GM18517 (cell line): Measurements from ENCODE around the gene DUSP19.
"Not testable (repeated sequence)": the region's sequence is repeated elsewhere in the genome, so short reads cannot be mapped to it uniquely, and the experiment has no call there.

Experiments used
- ATAC-seq: cut with Tn5 transposase; IDR thresholded peaks from one replicate; pipeline ENCODE4 v1.9.1; 2021; ENCODE audit warnings: mild to moderate bottlenecking, moderate library complexity; ENCODE audit not compliant: unreplicated experiment

Gene DUSP19

GRCh38 chr2:183078464-183079138, at the start of gene DUSP19:
Gene DUSP19, plus strand, starts transcription at chr2:183078747. Its CDS starts 187 bp downstream, at chr2:183078934.
- peak; percentile 79 for ATAC-seq

GRCh38 chr2:183029219-183029618, 49.3 kb upstream of the DUSP19 start:
- no peak for ATAC-seq

- no peak for ATAC-seq
Measured at GRCh38 chr2:183031911-183032794, 46.4 kb upstream of the DUSP19 start.

GRCh38 chr2:183033951-183034350, 44.6 kb upstream of the DUSP19 start:
- no peak for ATAC-seq

GRCh38 chr2:183034806-183035205, 43.7 kb upstream of the DUSP19 start:
- no peak for ATAC-seq

- no peak for ATAC-seq
Measured at GRCh38 chr2:183035298-183035953, 43.1 kb upstream of the DUSP19 start.

GRCh38 chr2:183035954-183036669, 42.4 kb upstream of the DUSP19 start:
- peak; percentile 75 for ATAC-seq

- ATAC-seq = no peak
Measured at GRCh38 chr2:183037074-183037552, 41.4 kb upstream of the DUSP19 start.

- ATAC-seq = peak; percentile 29
Measured at GRCh38 chr2:183037553-183038340, 40.8 kb upstream of the DUSP19 start.

- peak; percentile 63 for ATAC-seq
Measured at GRCh38 chr2:183038341-183039300, 39.9 kb upstream of the DUSP19 start, which contains the start of gene NCKAP1. Gene NCKAP1, minus strand, starts transcription at chr2:183038457. Its CDS starts 358 bp downstream, at chr2:183038099.

GRCh38 chr2:183040604-183041003, 37.9 kb upstream of the DUSP19 start:
- no peak for ATAC-seq

- not testable (repeated sequence) for ATAC-seq
Measured at GRCh38 chr2:183043580-183043979, 35.0 kb upstream of the DUSP19 start.

- ATAC-seq = not testable (repeated sequence)
Measured at GRCh38 chr2:183047486-183048125, 30.9 kb upstream of the DUSP19 start.

- no peak for ATAC-seq
Measured at GRCh38 chr2:183049420-183049819, 29.1 kb upstream of the DUSP19 start.

GRCh38 chr2:183057333-183057985, 21.1 kb upstream of the DUSP19 start:
- ATAC-seq = peak; percentile 49

- no peak for ATAC-seq
Measured at GRCh38 chr2:183059561-183059960, 19.0 kb upstream of the DUSP19 start.

GRCh38 chr2:183060571-183061231, 17.8 kb upstream of the DUSP19 start:
- ATAC-seq = no peak
